Measurements from ENCODE around the gene C16orf74. TPM values are rescaled to one million over a fixed set of nuclear protein-coding genes. Genes with fewer than 3 reads are reported as not detected.

C16orf74 gene
- total RNA-seq, 1 donor from 2014 or later = 0.64 TPM

GRCh38 chr16:85746460-85747215, 4.3 kb downstream of the C16orf74 start:
- Mint-ChIP-seq H3K36me3 (ENCODE audit: low read depth, unreplicated experiment) (peaks cover 3% of the 10 kb centered on the region), H3K4me1 (ENCODE audit: unreplicated experiment) (peaks cover 15% of the 10 kb centered on the region), H3K4me3 (ENCODE audit: unreplicated experiment) (no peak overlapping the region), H3K9me3 (ENCODE audit: unreplicated experiment) (no peaks in the 10 kb centered on the region), H3K27me3 (ENCODE audit: unreplicated experiment) (peaks cover 3% of the 10 kb centered on the region), H3K27ac (ENCODE audit: unreplicated experiment) (peak overlapping the region; percentile 14)
- DNase-seq (ENCODE audit: low spot score) = no peak
- no peak for TF ChIP-seq CTCF (IDR thresholded peaks at IDR 0.05; ENCODE audit: unreplicated experiment)

GRCh38 chr16:85738923-85739715, 11.8 kb downstream of the C16orf74 start:
- no peak for TF ChIP-seq CTCF (IDR thresholded peaks at IDR 0.05; ENCODE audit: unreplicated experiment)
- Mint-ChIP-seq H3K27me3 (ENCODE audit: unreplicated experiment) (peaks cover 3% of the 10 kb centered on the region), H3K27ac (ENCODE audit: unreplicated experiment) (no peak overlapping the region), H3K4me1 (ENCODE audit: unreplicated experiment) (no peaks in the 10 kb centered on the region), H3K9me3 (ENCODE audit: unreplicated experiment) (no peaks in the 10 kb centered on the region), H3K36me3 (ENCODE audit: low read depth, unreplicated experiment) (no peaks in the 10 kb centered on the region), H3K4me3 (ENCODE audit: unreplicated experiment) (no peak overlapping the region)
- no peak for DNase-seq (ENCODE audit: low spot score)

- DNase-seq (ENCODE audit: low spot score) = no peak
- Mint-ChIP-seq H3K27me3 (ENCODE audit: unreplicated experiment) (peaks cover 6% of the 10 kb centered on the region), H3K4me1 (ENCODE audit: unreplicated experiment) (no peaks in the 10 kb centered on the region), H3K9me3 (ENCODE audit: unreplicated experiment) (no peaks in the 10 kb centered on the region), H3K4me3 (ENCODE audit: unreplicated experiment) (no peak overlapping the region), H3K36me3 (ENCODE audit: low read depth, unreplicated experiment) (no peaks in the 10 kb centered on the region), H3K27ac (ENCODE audit: unreplicated experiment) (no peak overlapping the region)
- TF ChIP-seq CTCF (IDR thresholded peaks at IDR 0.05; ENCODE audit: unreplicated experiment) = no peak
Measured at GRCh38 chr16:85736921-85737320, 14.0 kb downstream of the C16orf74 start.

GRCh38 chr16:85735946-85736345, 14.9 kb downstream of the C16orf74 start:
- Mint-ChIP-seq H3K4me3 (ENCODE audit: unreplicated experiment) (no peak overlapping the region), H3K9me3 (ENCODE audit: unreplicated experiment) (no peaks in the 10 kb centered on the region), H3K36me3 (ENCODE audit: low read depth, unreplicated experiment) (no peaks in the 10 kb centered on the region), H3K4me1 (ENCODE audit: unreplicated experiment) (no peaks in the 10 kb centered on the region), H3K27ac (ENCODE audit: unreplicated experiment) (no peak overlapping the region), H3K27me3 (ENCODE audit: unreplicated experiment) (peaks cover 6% of the 10 kb centered on the region)
- no peak for TF ChIP-seq CTCF (IDR thresholded peaks at IDR 0.05; ENCODE audit: unreplicated experiment)
- DNase-seq (ENCODE audit: low spot score) = no peak

GRCh38 chr16:85735225-85735635, 15.7 kb downstream of the C16orf74 start:
- H3K27ac Mint-ChIP-seq (ENCODE audit: unreplicated experiment) = no peak overlapping the region
- no peak overlapping the region for H3K4me3 Mint-ChIP-seq (ENCODE audit: unreplicated experiment)
- H3K36me3 Mint-ChIP-seq (ENCODE audit: low read depth, unreplicated experiment) = no peaks in the 10 kb centered on the region
- TF ChIP-seq CTCF (IDR thresholded peaks at IDR 0.05; ENCODE audit: unreplicated experiment) = no peak
- no peaks in the 10 kb centered on the region for H3K4me1 Mint-ChIP-seq (ENCODE audit: unreplicated experiment)
- peaks cover 6% of the 10 kb centered on the region for H3K27me3 Mint-ChIP-seq (ENCODE audit: unreplicated experiment)
- no peaks in the 10 kb centered on the region for H3K9me3 Mint-ChIP-seq (ENCODE audit: unreplicated experiment)
- DNase-seq (ENCODE audit: low spot score) = no peak

Data from endothelial cell (in vitro differentiated cells).